ENCODE results near the gene VDAC2.

VDAC2 gene

DNA sequence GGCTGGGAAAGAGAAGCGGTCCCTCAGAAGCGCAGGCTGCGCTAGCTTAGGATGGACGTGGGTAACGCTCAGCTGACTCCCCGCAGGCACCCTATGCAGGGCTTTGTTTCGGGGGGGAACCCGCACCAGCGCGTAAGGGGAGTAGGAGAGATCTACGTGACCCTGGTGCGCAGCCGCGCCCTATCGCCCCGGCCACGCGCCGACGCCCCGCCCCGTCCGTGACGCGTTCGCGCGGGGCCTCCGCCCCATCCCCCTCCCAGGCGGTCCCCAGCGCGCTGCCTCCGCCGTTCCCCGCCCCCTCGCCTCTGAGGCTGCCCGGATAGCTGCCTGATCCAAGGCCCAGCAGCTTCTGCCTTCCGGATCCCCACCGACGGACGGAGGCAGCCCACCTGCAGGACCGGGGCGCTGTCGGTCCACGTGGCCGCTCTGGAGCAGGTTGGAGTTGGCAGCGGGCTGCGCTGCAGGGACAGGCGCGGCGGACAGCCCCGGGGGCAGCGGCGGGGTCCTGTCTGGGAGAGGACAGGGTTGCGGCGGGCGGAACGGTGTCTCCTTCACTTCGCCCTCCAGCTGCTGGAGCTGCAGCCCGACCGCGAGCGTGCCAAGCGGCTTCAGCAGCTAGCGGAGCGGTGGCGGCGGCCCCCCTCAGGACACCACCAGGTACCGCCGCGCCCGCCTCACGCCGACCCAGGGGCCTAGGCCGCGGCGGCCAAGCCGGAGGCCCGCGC, at the start of gene VDAC2:
Gene VDAC2 (plus strand): TSS at position 515 of the 725 bp plus-strand sequence. CDS start 363 bp downstream, outside the sequence.
- Histone ChIP-seq H3K4me3 (ENCODE audit: low read depth, low read length) (peak within 1 kb of the TSS; percentile 76), H3K27me3 (ENCODE audit: control insufficient read depth, insufficient read depth, low read length) (no peaks in the 10 kb centered on the region), H3K36me3 (ENCODE audit: control insufficient read depth, insufficient read depth, low read length) (peaks cover 40% of the 10 kb centered on the region), H3K27ac (ENCODE audit: low read depth, low read length) (peak within 1 kb of the TSS; percentile 100), H3K9ac (ENCODE audit: low read length) (peak within 1 kb of the TSS; percentile 99), H3K4me1 (ENCODE audit: control insufficient read depth, insufficient read depth, low read length) (peaks cover 34% of the 10 kb centered on the region), H3K9me3 (ENCODE audit: control insufficient read depth, insufficient read depth, low read depth, low read length) (no peaks in the 10 kb centered on the region)

GRCh38 chr10:75165684-75166622, 44.6 kb upstream of the VDAC2 start:
- H3K27ac ChIP-seq (ENCODE audit: low read depth, low read length): no peak overlapping the region
- no peaks in the 10 kb centered on the region for H3K27me3 ChIP-seq (ENCODE audit: control insufficient read depth, insufficient read depth, low read length)
- H3K9me3 ChIP-seq (ENCODE audit: control insufficient read depth, insufficient read depth, low read depth, low read length): no peaks in the 10 kb centered on the region
- peaks cover 6% of the 10 kb centered on the region for H3K36me3 ChIP-seq (ENCODE audit: control insufficient read depth, insufficient read depth, low read length)
- H3K4me1 ChIP-seq (ENCODE audit: control insufficient read depth, insufficient read depth, low read length): peaks cover 3% of the 10 kb centered on the region; the same call in 1 of the 2 replicates
- no peak overlapping the region for H3K9ac ChIP-seq (ENCODE audit: low read length)
- no peak overlapping the region for H3K4me3 ChIP-seq (ENCODE audit: low read depth, low read length)

DNA sequence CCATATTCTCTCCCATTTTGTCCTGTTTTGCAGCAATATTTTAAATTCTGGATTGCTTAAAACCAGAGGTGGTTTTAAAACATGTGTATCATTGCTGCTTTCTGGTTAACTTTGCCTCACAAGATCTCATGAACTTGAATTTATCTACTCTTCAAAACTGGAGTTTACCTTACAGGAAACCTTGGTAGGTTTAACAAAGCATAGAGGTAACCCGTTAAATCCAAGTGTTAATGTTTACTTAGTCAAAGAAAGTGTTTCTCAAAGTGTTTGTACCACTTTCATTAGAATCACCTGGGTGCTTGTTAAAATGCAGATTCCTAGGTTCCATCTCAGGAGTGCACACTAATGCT, 44.0 kb upstream of the VDAC2 start:
- no peaks in the 10 kb centered on the region for H3K9me3 ChIP-seq (ENCODE audit: control insufficient read depth, insufficient read depth, low read depth, low read length)
- H3K27ac ChIP-seq (ENCODE audit: low read depth, low read length): no peak overlapping the region
- H3K4me1 ChIP-seq (ENCODE audit: control insufficient read depth, insufficient read depth, low read length): peaks cover 3% of the 10 kb centered on the region; the same call in 1 of the 2 replicates
- H3K9ac ChIP-seq (ENCODE audit: low read length): no peak overlapping the region
- H3K4me3 ChIP-seq (ENCODE audit: low read depth, low read length): no peak overlapping the region
- H3K36me3 ChIP-seq (ENCODE audit: control insufficient read depth, insufficient read depth, low read length): peaks cover 6% of the 10 kb centered on the region
- H3K27me3 ChIP-seq (ENCODE audit: control insufficient read depth, insufficient read depth, low read length): no peaks in the 10 kb centered on the region

DNA sequence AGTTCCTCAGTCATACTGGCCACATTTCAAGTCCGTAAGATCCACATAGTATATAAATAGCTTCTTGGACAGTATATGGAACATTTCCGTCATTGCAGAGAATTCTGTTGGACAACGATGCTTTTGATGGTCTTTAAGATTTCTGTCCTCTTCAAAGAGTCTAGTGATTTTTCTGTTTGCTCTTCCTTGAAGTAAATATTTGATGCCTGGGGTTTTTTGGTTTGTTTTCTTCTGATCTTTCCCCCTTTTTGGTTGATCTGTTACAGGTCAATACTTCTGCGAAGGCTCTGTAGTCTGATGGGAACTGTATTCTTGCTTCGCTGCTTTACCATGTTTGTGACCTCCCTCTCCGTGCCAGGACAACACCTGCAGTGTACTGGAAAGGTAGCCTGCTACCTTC, 42.3 kb upstream of the VDAC2 start:
- Histone ChIP-seq H3K27me3 (ENCODE audit: control insufficient read depth, insufficient read depth, low read length) (no peaks in the 10 kb centered on the region), H3K4me3 (ENCODE audit: low read depth, low read length) (no peak overlapping the region), H3K36me3 (ENCODE audit: control insufficient read depth, insufficient read depth, low read length) (peaks cover 6% of the 10 kb centered on the region), H3K27ac (ENCODE audit: low read depth, low read length) (no peak overlapping the region), H3K9ac (ENCODE audit: low read length) (no peak overlapping the region), H3K4me1 (ENCODE audit: control insufficient read depth, insufficient read depth, low read length) (peaks cover 3% of the 10 kb centered on the region; the same call in 1 of the 2 replicates), H3K9me3 (ENCODE audit: control insufficient read depth, insufficient read depth, low read depth, low read length) (no peaks in the 10 kb centered on the region)

GRCh38 chr10:75170215-75170614, 40.4 kb upstream of the VDAC2 start:
- H3K27ac ChIP-seq (ENCODE audit: low read depth, low read length): no peak overlapping the region
- peaks cover 3% of the 10 kb centered on the region; the same call in 1 of the 2 replicates for H3K4me1 ChIP-seq (ENCODE audit: control insufficient read depth, insufficient read depth, low read length)
- no peak overlapping the region for H3K4me3 ChIP-seq (ENCODE audit: low read depth, low read length)
- no peak overlapping the region for H3K9ac ChIP-seq (ENCODE audit: low read length)
- H3K27me3 ChIP-seq (ENCODE audit: control insufficient read depth, insufficient read depth, low read length): no peaks in the 10 kb centered on the region
- H3K36me3 ChIP-seq (ENCODE audit: control insufficient read depth, insufficient read depth, low read length): peaks cover 6% of the 10 kb centered on the region
- no peaks in the 10 kb centered on the region for H3K9me3 ChIP-seq (ENCODE audit: control insufficient read depth, insufficient read depth, low read depth, low read length)

DNA sequence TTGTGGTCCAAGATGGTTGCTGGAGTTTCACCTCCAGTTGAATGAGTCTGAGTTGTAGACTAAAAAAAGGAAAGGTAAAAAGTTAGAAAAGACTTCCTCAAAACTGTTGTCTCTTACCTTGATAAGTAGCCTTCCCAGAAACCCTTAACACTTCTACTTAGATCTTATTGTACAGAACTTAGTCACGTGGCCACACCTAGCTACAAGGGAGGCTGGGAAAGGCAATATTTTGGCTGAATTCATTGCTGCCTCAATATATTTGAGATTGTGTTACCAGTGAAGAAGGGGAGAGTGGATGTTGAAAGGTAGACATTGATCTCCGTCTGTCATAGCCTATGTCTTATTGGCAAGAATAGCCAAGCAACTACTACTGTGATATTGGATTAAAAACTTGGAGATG, 35.5 kb upstream of the VDAC2 start:
- Histone ChIP-seq H3K4me3 (ENCODE audit: low read depth, low read length) (no peak overlapping the region), H3K4me1 (ENCODE audit: control insufficient read depth, insufficient read depth, low read length) (no peaks in the 10 kb centered on the region), H3K27me3 (ENCODE audit: control insufficient read depth, insufficient read depth, low read length) (no peaks in the 10 kb centered on the region), H3K9ac (ENCODE audit: low read length) (no peak overlapping the region), H3K36me3 (ENCODE audit: control insufficient read depth, insufficient read depth, low read length) (peaks cover 16% of the 10 kb centered on the region), H3K27ac (ENCODE audit: low read depth, low read length) (no peak overlapping the region), H3K9me3 (ENCODE audit: control insufficient read depth, insufficient read depth, low read depth, low read length) (no peaks in the 10 kb centered on the region)

DNA sequence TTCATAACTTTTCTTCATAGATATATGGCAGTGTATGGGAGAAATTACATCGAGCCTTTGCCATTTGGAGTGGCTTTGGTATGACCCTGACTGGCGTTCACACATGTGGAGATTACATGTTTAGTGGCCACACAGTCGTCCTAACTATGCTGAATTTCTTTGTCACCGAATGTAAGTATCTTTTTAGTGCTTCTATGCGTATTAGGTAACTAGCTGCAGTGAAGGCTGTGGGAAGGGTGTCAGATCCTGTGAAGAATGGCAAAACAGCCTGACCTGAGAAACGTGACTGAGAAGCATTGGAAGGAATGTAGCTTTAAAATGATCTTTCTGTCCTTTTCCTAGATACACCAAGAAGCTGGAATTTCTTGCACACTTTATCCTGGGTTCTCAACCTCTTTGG, 34.5 kb upstream of the VDAC2 start:
- H3K9me3 ChIP-seq (ENCODE audit: control insufficient read depth, insufficient read depth, low read depth, low read length): no peaks in the 10 kb centered on the region
- no peak overlapping the region for H3K4me3 ChIP-seq (ENCODE audit: low read depth, low read length)
- no peaks in the 10 kb centered on the region for H3K4me1 ChIP-seq (ENCODE audit: control insufficient read depth, insufficient read depth, low read length)
- no peak overlapping the region for H3K27ac ChIP-seq (ENCODE audit: low read depth, low read length)
- no peak overlapping the region for H3K9ac ChIP-seq (ENCODE audit: low read length)
- H3K27me3 ChIP-seq (ENCODE audit: control insufficient read depth, insufficient read depth, low read length): no peaks in the 10 kb centered on the region
- peaks cover 16% of the 10 kb centered on the region for H3K36me3 ChIP-seq (ENCODE audit: control insufficient read depth, insufficient read depth, low read length)

- no peak overlapping the region for H3K9ac ChIP-seq (ENCODE audit: low read length)
- H3K4me1 ChIP-seq (ENCODE audit: control insufficient read depth, insufficient read depth, low read length): no peaks in the 10 kb centered on the region
- H3K9me3 ChIP-seq (ENCODE audit: control insufficient read depth, insufficient read depth, low read depth, low read length): no peaks in the 10 kb centered on the region
- no peaks in the 10 kb centered on the region for H3K27me3 ChIP-seq (ENCODE audit: control insufficient read depth, insufficient read depth, low read length)
- no peak overlapping the region for H3K27ac ChIP-seq (ENCODE audit: low read depth, low read length)
- H3K4me3 ChIP-seq (ENCODE audit: low read depth, low read length): no peak overlapping the region
- peaks cover 16% of the 10 kb centered on the region for H3K36me3 ChIP-seq (ENCODE audit: control insufficient read depth, insufficient read depth, low read length)
These were observed 33.9 kb upstream of the VDAC2 start for GRCh38 chr10:75176736-75177135.

GRCh38 chr10:75179657-75180177, 30.9 kb upstream of the VDAC2 start:
- H3K36me3 ChIP-seq (ENCODE audit: control insufficient read depth, insufficient read depth, low read length): peaks cover 19% of the 10 kb centered on the region
- H3K27me3 ChIP-seq (ENCODE audit: control insufficient read depth, insufficient read depth, low read length): no peaks in the 10 kb centered on the region
- H3K9ac ChIP-seq (ENCODE audit: low read length): no peak overlapping the region
- no peaks in the 10 kb centered on the region for H3K9me3 ChIP-seq (ENCODE audit: control insufficient read depth, insufficient read depth, low read depth, low read length)
- no peak overlapping the region for H3K27ac ChIP-seq (ENCODE audit: low read depth, low read length)
- H3K4me3 ChIP-seq (ENCODE audit: low read depth, low read length): no peak overlapping the region
- H3K4me1 ChIP-seq (ENCODE audit: control insufficient read depth, insufficient read depth, low read length): no peaks in the 10 kb centered on the region

DNA sequence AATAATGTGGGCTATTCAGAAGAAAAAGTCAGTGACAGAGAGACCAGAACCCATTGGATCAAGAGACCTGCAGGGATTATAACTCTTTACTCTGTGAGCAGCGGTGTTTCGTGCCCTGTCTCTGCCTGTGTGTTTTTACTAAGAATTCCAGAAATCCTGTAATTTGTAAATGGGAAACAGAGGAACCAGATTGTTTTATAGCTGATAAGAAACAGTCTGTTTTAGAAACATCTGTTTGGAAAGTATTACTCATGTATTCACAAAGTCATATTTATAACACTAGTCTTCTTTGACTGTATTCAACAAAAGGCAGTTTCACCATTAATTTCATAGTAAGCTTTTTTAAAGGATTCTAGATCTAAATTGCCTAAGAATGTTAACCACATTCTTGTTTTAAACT, 30.0 kb upstream of the VDAC2 start:
- Histone ChIP-seq H3K27me3 (ENCODE audit: control insufficient read depth, insufficient read depth, low read length) (no peaks in the 10 kb centered on the region), H3K4me1 (ENCODE audit: control insufficient read depth, insufficient read depth, low read length) (no peaks in the 10 kb centered on the region), H3K4me3 (ENCODE audit: low read depth, low read length) (no peak overlapping the region), H3K9ac (ENCODE audit: low read length) (no peak overlapping the region), H3K36me3 (ENCODE audit: control insufficient read depth, insufficient read depth, low read length) (peaks cover 19% of the 10 kb centered on the region), H3K9me3 (ENCODE audit: control insufficient read depth, insufficient read depth, low read depth, low read length) (no peaks in the 10 kb centered on the region), H3K27ac (ENCODE audit: low read depth, low read length) (no peak overlapping the region)

DNA sequence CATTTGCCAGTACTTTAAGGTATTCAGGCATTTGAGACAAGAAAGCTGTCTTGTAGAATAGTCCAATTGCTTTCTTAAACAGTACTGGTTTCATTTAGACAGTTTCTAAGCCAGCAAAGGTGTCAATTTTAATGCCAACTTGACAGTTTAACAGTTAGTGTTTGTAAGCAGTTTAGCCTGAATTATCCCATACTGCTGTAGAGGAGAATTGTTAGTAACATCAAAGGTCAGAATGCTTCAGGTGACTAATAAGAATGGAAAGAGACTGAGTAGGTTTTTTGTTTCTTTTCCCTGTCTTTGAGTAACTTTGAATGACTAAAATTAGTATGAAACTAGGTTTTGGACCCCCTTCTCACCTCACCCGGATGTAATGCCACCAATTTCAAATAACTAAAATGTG, 29.5 kb upstream of the VDAC2 start:
- H3K27ac ChIP-seq (ENCODE audit: low read depth, low read length): no peak overlapping the region
- H3K9ac ChIP-seq (ENCODE audit: low read length): no peak overlapping the region
- H3K9me3 ChIP-seq (ENCODE audit: control insufficient read depth, insufficient read depth, low read depth, low read length): no peaks in the 10 kb centered on the region
- no peaks in the 10 kb centered on the region for H3K4me1 ChIP-seq (ENCODE audit: control insufficient read depth, insufficient read depth, low read length)
- H3K27me3 ChIP-seq (ENCODE audit: control insufficient read depth, insufficient read depth, low read length): no peaks in the 10 kb centered on the region
- no peak overlapping the region for H3K4me3 ChIP-seq (ENCODE audit: low read depth, low read length)
- peaks cover 18% of the 10 kb centered on the region for H3K36me3 ChIP-seq (ENCODE audit: control insufficient read depth, insufficient read depth, low read length)
